ENCODE measurements around the gene AKAP13. TPM values are rescaled to one million over a fixed set of nuclear protein-coding genes. Genes with fewer than 3 reads are reported as not detected.
"Not testable (repeated sequence)": the region's sequence is repeated elsewhere in the genome, so short reads cannot be mapped to it uniquely, and the experiment has no call there.

Gene AKAP13
- total RNA-seq, 2 experiments from 2014 or later = 282 to 304 TPM

- DNase-seq; H3K9me3 Mint-ChIP-seq; POLR2A ChIA-PET; H3K27me3 ChIP-seq (ENCODE audit: control insufficient read depth in 1 of 2, insufficient read depth in 2 of 2, low read length in 2 of 2); H3K27me3 Mint-ChIP-seq; intact Hi-C loops (cut with DNase I, micrococcal nuclease); H3K9me3 ChIP-seq (ENCODE audit: control insufficient read depth in 1 of 2, insufficient read depth in 1 of 2, low read length in 2 of 2); H3K27ac Mint-ChIP-seq; ATAC-seq (ENCODE audit: poor library complexity); H3K4me1 Mint-ChIP-seq (ENCODE audit: low read depth); H3K36me3 ChIP-seq (ENCODE audit: insufficient read depth, low read length); H3K4me1 ChIP-seq (ENCODE audit: insufficient read depth, low read length); CTCF ChIA-PET; H3K4me3 ChIP-seq (ENCODE audit: low read length); H3K27ac ChIP-seq (ENCODE audit: low read depth in 1 of 2, low read length in 2 of 2); H3K4me3 Mint-ChIP-seq; H3K36me3 Mint-ChIP-seq (ENCODE audit: low read depth): not testable (repeated sequence)
Observed at GRCh38 chr15:85345196-85345918, 35.0 kb upstream of the AKAP13 start.

- H3K4me1 ChIP-seq (ENCODE audit: insufficient read depth, low read length); H3K9me3 Mint-ChIP-seq; ATAC-seq (ENCODE audit: poor library complexity); H3K36me3 ChIP-seq (ENCODE audit: insufficient read depth, low read length); H3K27ac ChIP-seq (ENCODE audit: low read depth in 1 of 2, low read length in 2 of 2); H3K27ac Mint-ChIP-seq; H3K27me3 Mint-ChIP-seq; DNase-seq; H3K9me3 ChIP-seq (ENCODE audit: control insufficient read depth in 1 of 2, insufficient read depth in 1 of 2, low read length in 2 of 2); H3K4me3 ChIP-seq (ENCODE audit: low read length); POLR2A ChIA-PET; H3K4me1 Mint-ChIP-seq (ENCODE audit: low read depth); H3K36me3 Mint-ChIP-seq (ENCODE audit: low read depth); H3K4me3 Mint-ChIP-seq; H3K27me3 ChIP-seq (ENCODE audit: control insufficient read depth in 1 of 2, insufficient read depth in 2 of 2, low read length in 2 of 2); intact Hi-C loops (cut with DNase I, micrococcal nuclease); CTCF ChIA-PET: not testable (repeated sequence)
Observed at GRCh38 chr15:85346462-85347084, 33.8 kb upstream of the AKAP13 start.

GRCh38 chr15:85347264-85348047 lies 32.9 kb upstream of the AKAP13 start:
- H3K27me3 Mint-ChIP-seq; H3K4me3 ChIP-seq (ENCODE audit: low read length); DNase-seq; POLR2A ChIA-PET; H3K36me3 Mint-ChIP-seq (ENCODE audit: low read depth); H3K4me1 ChIP-seq (ENCODE audit: insufficient read depth, low read length); H3K27ac Mint-ChIP-seq; CTCF ChIA-PET; ATAC-seq (ENCODE audit: poor library complexity); H3K4me1 Mint-ChIP-seq (ENCODE audit: low read depth); H3K27ac ChIP-seq (ENCODE audit: low read depth in 1 of 2, low read length in 2 of 2); H3K9me3 ChIP-seq (ENCODE audit: control insufficient read depth in 1 of 2, insufficient read depth in 1 of 2, low read length in 2 of 2); intact Hi-C loops (cut with DNase I, micrococcal nuclease); H3K36me3 ChIP-seq (ENCODE audit: insufficient read depth, low read length); H3K27me3 ChIP-seq (ENCODE audit: control insufficient read depth in 1 of 2, insufficient read depth in 2 of 2, low read length in 2 of 2); H3K9me3 Mint-ChIP-seq; H3K4me3 Mint-ChIP-seq: not testable (repeated sequence)

- DNase-seq; H3K27me3 ChIP-seq (ENCODE audit: control insufficient read depth in 1 of 2, insufficient read depth in 2 of 2, low read length in 2 of 2); CTCF ChIA-PET; H3K4me3 ChIP-seq (ENCODE audit: low read length); intact Hi-C loops (cut with DNase I, micrococcal nuclease); H3K9me3 ChIP-seq (ENCODE audit: control insufficient read depth in 1 of 2, insufficient read depth in 1 of 2, low read length in 2 of 2); H3K36me3 ChIP-seq (ENCODE audit: insufficient read depth, low read length); H3K4me1 ChIP-seq (ENCODE audit: insufficient read depth, low read length); H3K36me3 Mint-ChIP-seq (ENCODE audit: low read depth); H3K27me3 Mint-ChIP-seq; H3K27ac ChIP-seq (ENCODE audit: low read depth in 1 of 2, low read length in 2 of 2); H3K9me3 Mint-ChIP-seq; H3K4me1 Mint-ChIP-seq (ENCODE audit: low read depth); H3K4me3 Mint-ChIP-seq; ATAC-seq (ENCODE audit: poor library complexity); H3K27ac Mint-ChIP-seq: not testable (repeated sequence)
- POLR2A ChIA-PET = interaction anchor here (0.6 kb wide), 1 partner anchor 55 kb away, joined by 3 read pairs; no protein-coding TSS in a partner anchor
Observed at GRCh38 chr15:85348048-85348766, 32.2 kb upstream of the AKAP13 start.

GRCh38 chr15:85349062-85349461 lies 31.3 kb upstream of the AKAP13 start:
- CTCF ChIA-PET; H3K27ac ChIP-seq (ENCODE audit: low read depth in 1 of 2, low read length in 2 of 2); POLR2A ChIA-PET; intact Hi-C loops (cut with DNase I, micrococcal nuclease); ATAC-seq (ENCODE audit: poor library complexity); H3K9me3 Mint-ChIP-seq; H3K4me3 ChIP-seq (ENCODE audit: low read length); H3K4me1 Mint-ChIP-seq (ENCODE audit: low read depth); H3K4me1 ChIP-seq (ENCODE audit: insufficient read depth, low read length); H3K36me3 ChIP-seq (ENCODE audit: insufficient read depth, low read length); H3K27ac Mint-ChIP-seq; H3K4me3 Mint-ChIP-seq; H3K36me3 Mint-ChIP-seq (ENCODE audit: low read depth); H3K27me3 Mint-ChIP-seq; H3K27me3 ChIP-seq (ENCODE audit: control insufficient read depth in 1 of 2, insufficient read depth in 2 of 2, low read length in 2 of 2); H3K9me3 ChIP-seq (ENCODE audit: control insufficient read depth in 1 of 2, insufficient read depth in 1 of 2, low read length in 2 of 2); DNase-seq: not testable (repeated sequence)
